ENCODE measurements around the gene PCIF1. TPM values are rescaled to one million over a fixed set of nuclear protein-coding genes. Genes with fewer than 3 reads are reported as not detected.
"Not testable (repeated sequence)": the region's sequence is repeated elsewhere in the genome, so short reads cannot be mapped to it uniquely, and the experiment has no call there.

Gene PCIF1
- total RNA-seq, 1 donor from 2014 or later, result 43.1 TPM

- intact Hi-C loops (cut with DNase I), result no loop called here
- Histone ChIP-seq H3K27ac (no peak overlapping the region), H3K27me3 (peaks cover 4% of the 10 kb centered on the region), H3K9me3 (no peaks in the 10 kb centered on the region), H3K4me1 (no peaks in the 10 kb centered on the region), H3K4me3 (no peak overlapping the region), H3K36me3 (no peaks in the 10 kb centered on the region)
- TF ChIP-seq CTCF (IDR thresholded peaks at IDR 0.05), result no peak
- ATAC-seq (no peak), DNase-seq (no peak)
Observed at GRCh38 chr20:45981261-45981660, 46.8 kb downstream of the PCIF1 start.

- DNase-seq, result no peak
- Histone ChIP-seq H3K36me3 (no peaks in the 10 kb centered on the region), H3K4me1 (no peaks in the 10 kb centered on the region), H3K27me3 (peaks cover 12% of the 10 kb centered on the region), H3K9me3 (no peaks in the 10 kb centered on the region), H3K27ac (no peak overlapping the region), H3K4me3 (no peak overlapping the region)
- no peak for TF ChIP-seq CTCF (IDR thresholded peaks at IDR 0.05)
- no peak for ATAC-seq
- intact Hi-C loops (cut with DNase I), result no loop called here
Observed at GRCh38 chr20:45983279-45983743, 48.8 kb downstream of the PCIF1 start.

- Histone ChIP-seq H3K4me1 (no peaks in the 10 kb centered on the region), H3K27me3 (peaks cover 22% of the 10 kb centered on the region), H3K9me3 (no peaks in the 10 kb centered on the region), H3K4me3 (no peak overlapping the region), H3K27ac (no peak overlapping the region), H3K36me3 (no peaks in the 10 kb centered on the region)
- DNase-seq (no peak), ATAC-seq (no peak)
- intact Hi-C loops (cut with DNase I), result no loop called here
- TF ChIP-seq CTCF (IDR thresholded peaks at IDR 0.05), result no peak
Observed at GRCh38 chr20:45985573-45985972, 51.1 kb downstream of the PCIF1 start.

GRCh38 chr20:45987108-45987780, 52.8 kb downstream of the PCIF1 start:
- H3K4me3 ChIP-seq, result no peak overlapping the region
- peak; percentile 88 for DNase-seq
- peaks cover 29% of the 10 kb centered on the region for H3K27me3 ChIP-seq
- H3K4me1 ChIP-seq, result no peaks in the 10 kb centered on the region
- intact Hi-C loops (cut with DNase I), result no loop called here
- peak; percentile 90 for TF ChIP-seq CTCF (IDR thresholded peaks at IDR 0.05)
- H3K36me3 ChIP-seq, result no peaks in the 10 kb centered on the region
- no peaks in the 10 kb centered on the region for H3K9me3 ChIP-seq
- H3K27ac ChIP-seq, result no peak overlapping the region
- ATAC-seq, result peak; percentile 95

GRCh38 chr20:45988830-45989229, 54.3 kb downstream of the PCIF1 start:
- H3K4me1 ChIP-seq; ATAC-seq; DNase-seq; H3K27ac ChIP-seq; H3K9me3 ChIP-seq; H3K4me3 ChIP-seq; intact Hi-C loops (cut with DNase I); H3K36me3 ChIP-seq: not testable (repeated sequence)
- H3K27me3 ChIP-seq, result peaks cover 27% of the 10 kb centered on the region

GRCh38 chr20:45991616-45992015, 57.1 kb downstream of the PCIF1 start:
- Histone ChIP-seq H3K27ac (no peak overlapping the region), H3K36me3 (no peaks in the 10 kb centered on the region), H3K4me3 (no peak overlapping the region), H3K4me1 (no peaks in the 10 kb centered on the region), H3K9me3 (no peaks in the 10 kb centered on the region), H3K27me3 (peaks cover 27% of the 10 kb centered on the region)
- intact Hi-C loops (cut with DNase I), result no loop called here
- no peak for DNase-seq
- no peak for TF ChIP-seq CTCF (IDR thresholded peaks at IDR 0.05)
- no peak for ATAC-seq
